Smooth muscle cell of the brain vasculature (primary cell): ENCODE measurements around the gene BCAP31.
"Not testable (repeated sequence)": the region's sequence is repeated elsewhere in the genome, so short reads cannot be mapped to it uniquely, and the experiment has no call there.

Source experiments
- DNase-seq: peaks from one replicate; pipeline ENCODE4 v3.0.0-alpha.2; 2012; ENCODE audit warnings: low read depth, low spot score

BCAP31 gene

GRCh38 chrX:153735274-153735673, 11.1 kb upstream of the BCAP31 start:
- DNase-seq = no peak

DNA sequence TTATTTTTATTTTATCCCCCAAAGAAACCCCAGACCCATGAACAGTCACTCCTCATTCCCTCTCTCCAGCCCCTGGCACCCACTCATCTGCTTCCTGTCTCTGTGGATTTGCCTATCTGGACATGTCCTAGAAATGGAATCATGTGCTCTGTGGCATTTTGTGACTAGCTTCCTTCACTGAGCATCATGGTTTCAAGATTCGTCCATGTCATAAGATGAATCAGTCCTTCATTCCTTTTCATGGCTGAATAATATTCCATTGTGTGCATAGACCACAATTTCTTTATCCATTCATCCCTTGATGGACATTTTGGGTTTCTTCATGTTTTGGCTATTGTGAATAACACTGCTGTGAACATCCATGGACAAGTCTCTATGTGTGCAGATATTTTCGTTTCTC, 10.7 kb upstream of the BCAP31 start:
- no peak for DNase-seq

DNA sequence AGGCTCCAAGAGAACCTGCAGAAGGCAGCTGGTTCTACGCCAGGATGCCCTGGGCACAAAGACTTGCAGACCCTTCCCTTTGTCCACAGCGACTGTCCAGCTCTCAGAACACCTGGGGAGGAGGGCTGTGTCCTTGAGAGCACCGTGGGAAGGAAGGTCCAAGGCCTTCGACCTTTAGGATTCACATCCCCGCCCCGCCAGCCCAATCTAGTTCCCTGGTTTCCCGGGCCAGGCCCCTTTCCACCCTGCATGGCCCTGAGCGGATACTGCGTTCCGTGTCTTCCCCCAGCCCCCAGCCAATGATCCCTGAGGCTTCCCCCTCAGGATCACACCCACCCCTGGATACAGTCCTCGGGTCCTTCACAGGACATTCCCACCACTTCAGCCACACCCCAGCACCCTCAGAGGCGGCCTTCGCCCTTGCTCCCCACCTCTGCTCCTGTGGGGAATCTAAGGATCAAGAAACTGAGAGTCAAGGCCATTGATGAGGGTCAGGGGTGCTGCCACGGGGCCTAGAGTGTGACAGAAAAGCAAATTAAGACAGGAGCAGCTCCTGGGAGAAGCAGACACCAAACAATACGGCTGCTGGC, 9.6 kb upstream of the BCAP31 start:
- DNase-seq = no peak

DNA sequence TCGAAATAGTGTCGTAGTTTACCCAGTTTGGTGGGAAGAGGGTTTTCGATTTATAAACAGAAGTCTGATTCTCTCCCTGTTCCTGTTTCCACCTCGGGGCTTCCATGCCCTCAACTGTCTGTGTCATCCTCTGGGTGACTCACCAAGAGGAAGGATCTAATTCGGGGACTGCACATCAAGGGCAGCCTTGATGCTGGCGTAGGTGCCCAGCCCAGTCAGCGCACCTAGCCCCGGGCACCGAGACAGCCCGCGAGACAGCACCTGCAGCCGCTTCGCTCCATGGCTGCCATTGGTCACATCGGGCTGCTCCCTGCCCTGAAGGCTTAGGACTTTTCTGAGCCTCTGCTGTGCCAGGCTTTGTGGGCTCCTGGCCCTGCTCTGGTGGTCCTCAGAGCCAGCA, 8.2 kb upstream of the BCAP31 start:
- DNase-seq = no peak

DNA sequence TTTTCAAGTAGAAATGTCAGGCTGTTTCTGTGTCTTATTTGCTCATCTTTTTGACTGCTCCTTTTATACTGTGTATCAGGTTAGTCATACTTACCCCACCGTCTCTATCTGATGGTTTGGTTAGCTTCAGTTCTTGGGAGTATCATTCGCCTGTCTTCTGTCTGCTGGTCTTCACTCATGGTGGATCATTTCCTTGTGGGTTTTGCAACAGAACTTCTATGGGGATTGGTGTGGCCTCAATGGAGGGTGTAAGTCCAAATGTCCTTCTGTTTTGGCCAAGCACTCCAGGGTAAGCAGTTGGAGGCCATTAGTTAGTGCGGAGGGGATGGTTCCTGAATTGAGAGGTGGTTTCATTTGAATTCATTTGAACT, 7.6 kb upstream of the BCAP31 start:
- no peak for DNase-seq

GRCh38 chrX:153731117-153731844, 7.1 kb upstream of the BCAP31 start:
- DNase-seq = no peak

DNA sequence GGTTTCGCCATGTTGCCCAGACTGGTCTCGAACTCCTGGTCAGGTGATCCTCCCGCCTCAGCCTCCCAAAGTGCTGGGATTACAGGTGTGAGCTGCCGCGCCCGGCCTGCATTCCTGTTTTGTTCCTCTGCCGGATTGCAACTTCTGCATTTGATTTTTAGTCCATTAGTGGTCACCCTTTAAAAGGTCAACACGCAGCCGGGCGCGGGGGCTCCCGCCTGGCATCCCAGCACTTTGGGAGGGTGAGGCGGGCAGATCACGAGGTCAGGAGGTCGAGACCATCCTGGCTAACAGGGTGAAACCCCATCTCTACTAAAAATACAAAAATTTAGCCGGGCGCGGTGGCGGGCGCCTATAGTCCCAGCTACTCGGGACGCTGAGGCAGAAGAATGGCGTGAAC, 5.9 kb upstream of the BCAP31 start:
- DNase-seq = not testable (repeated sequence)

DNA sequence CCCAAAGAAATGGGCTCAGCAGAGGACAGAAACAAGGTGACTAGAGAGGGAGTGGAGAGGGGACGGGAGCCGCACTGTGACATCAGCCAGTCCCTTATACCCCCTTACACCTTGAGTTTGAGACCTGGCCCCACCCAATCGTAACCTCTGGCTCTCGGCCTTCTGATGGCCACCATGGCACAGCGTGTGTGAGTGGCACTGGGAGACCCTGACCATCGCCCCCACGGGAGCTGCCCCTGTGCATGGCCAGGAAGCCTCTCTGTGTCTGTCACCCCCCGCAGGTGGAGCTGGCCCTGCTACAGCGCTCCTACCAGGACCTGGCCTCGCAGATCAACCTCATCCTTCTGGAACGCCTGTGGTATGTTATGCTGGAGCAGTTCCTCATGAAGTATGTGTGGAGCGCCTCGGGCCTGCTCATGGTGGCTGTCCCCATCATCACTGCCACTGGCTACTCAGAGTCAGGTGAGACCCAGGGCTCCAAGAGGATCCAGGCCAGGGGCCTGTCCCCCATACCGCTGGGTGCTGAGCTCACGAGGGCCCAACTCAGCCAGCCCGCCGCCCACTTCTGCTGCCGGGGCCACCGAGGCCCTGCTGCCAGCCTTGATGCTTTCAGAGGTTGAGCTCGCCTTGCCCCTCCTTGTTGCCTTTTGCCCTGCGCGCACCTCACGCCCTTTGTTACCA, 4.9 kb upstream of the BCAP31 start:
- no peak for DNase-seq

DNA sequence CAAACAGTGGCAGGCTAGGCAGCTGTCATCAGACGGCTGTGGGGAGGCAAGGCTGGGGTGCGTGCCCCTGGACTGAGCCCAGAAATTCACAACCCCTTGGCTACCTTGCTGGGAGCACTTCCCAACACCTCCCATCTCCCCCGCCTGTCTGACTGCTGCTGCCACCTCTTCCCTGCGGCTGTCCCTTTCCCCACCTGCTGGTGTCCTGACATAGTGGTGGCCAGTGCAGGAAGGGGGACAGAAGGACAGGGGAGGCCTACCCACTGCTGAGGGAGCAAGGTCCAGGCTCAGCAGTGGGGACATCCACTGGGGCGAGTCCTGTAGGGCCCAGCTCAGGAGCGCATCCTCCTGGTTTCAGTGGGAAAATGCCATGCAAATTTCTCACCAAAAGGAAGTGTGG, 3.9 kb upstream of the BCAP31 start:
- DNase-seq = no peak

GRCh38 chrX:153727123-153727931, 3.1 kb upstream of the BCAP31 start:
- no peak for DNase-seq

DNA sequence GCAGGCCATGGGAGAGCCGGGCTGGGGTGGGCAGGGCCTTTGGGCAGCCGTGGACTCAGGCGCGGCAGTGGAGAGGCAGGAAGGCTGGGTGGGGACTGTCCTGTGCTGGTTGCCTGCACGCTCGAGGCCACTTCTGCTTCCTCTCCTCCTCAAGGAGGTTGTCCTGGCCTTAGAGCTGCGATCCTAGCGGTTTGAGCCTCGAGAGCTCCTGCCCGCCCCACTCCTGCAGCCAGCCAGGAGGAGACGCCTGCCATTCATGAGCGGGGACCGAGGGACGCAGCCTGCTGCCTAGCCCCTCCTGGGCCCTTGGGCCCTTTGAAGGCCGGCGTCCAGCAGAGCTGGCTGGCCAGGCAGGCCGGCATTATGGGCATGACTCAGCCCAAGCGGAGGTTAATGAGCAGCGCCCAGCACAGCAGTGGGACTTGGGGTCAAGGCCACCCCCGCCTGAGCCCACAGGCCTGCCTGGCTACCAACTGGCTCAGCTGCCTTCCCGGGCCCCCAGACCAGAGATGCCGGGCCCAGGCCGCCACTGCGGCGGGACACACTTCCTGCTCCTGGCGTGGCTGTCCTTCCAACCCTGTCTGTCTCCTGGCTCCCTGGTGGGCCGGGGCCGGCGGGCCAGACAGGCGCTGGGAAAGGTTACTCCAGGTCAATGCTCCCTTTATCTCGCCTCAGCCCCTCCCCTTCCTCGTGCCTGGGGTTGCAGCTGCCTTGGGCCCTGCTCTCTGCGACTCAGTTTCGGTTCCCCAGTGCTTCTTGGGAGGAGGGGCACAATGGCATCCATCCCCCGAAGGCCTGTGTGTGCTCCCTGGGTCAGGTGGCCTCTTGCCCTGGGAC, 2.3 kb upstream of the BCAP31 start:
- no peak for DNase-seq

DNA sequence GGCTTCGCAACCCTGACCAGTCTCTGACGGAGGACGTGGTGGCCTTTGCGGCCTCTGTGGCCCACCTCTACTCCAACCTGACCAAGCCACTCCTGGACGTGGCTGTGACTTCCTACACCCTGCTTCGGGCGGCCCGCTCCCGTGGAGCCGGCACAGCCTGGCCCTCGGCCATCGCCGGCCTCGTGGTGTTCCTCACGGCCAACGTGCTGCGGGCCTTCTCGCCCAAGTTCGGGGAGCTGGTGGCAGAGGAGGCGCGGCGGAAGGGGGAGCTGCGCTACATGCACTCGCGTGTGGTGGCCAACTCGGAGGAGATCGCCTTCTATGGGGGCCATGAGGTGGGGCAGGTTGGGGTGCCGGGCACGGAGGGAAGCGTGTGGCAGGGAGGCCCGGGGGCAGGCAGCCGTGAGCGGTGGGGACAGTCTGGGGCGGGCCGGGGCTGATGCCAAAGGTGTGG, 1.7 kb upstream of the BCAP31 start:
- no peak for DNase-seq

DNA sequence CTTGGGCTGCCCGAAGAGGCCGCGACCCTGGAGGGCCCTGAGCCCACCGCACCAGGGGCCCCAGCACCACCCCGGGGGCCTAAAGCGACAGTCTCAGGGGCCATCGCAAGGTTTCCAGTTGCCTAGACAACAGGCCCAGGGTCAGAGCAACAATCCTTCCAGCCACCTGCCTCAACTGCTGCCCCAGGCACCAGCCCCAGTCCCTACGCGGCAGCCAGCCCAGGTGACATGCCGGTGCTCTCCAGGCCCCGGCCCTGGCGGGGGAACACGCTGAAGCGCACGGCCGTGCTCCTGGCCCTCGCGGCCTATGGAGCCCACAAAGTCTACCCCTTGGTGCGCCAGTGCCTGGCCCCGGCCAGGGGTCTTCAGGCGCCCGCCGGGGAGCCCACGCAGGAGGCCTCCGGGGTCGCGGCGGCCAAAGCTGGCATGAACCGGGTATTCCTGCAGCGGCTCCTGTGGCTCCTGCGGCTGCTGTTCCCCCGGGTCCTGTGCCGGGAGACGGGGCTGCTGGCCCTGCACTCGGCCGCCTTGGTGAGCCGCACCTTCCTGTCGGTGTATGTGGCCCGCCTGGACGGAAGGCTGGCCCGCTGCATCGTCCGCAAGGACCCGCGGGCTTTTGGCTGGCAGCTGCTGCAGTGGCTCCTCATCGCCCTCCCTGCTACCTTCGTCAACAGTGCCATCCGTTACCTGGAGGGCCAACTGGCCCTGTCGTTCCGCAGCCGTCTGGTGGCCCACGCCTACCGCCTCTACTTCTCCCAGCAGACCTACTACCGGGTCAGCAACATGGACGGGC, 1.0 kb upstream of the BCAP31 start:
- DNase-seq = no peak

- DNase-seq = no peak
These were observed 586 bp downstream of the BCAP31 start for GRCh38 chrX:153723351-153724251.

DNA sequence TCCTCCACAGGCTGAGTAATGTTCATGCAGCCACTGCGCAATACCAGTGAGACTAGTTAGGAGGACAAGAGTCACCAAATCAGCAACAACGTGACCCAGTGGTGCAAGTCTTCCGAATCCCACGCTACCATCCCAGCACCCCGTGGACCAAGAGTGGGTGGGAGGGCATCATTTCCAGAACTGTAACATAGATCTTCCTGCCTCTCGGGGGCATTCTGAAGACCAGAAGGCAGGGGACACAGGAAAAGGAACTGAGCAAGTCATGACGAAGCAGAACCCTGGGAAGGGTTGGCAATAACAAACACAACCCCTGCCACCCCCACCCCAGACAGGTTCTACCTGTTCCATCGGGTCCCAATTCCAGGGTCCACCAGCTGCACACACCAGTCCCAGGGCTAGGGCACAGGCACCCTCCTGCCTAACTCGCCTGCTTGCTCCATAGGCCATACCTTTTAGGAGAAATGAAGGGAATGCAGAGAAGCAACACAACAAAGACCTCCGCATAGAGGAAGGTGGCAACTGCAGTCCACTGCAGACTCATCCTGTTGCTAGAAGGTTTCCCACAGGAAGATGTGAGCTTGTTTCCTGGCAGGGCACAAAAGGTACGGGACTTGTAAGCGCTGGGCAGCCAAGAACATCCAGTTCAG, 1.4 kb downstream of the BCAP31 start:
- DNase-seq = no peak

DNA sequence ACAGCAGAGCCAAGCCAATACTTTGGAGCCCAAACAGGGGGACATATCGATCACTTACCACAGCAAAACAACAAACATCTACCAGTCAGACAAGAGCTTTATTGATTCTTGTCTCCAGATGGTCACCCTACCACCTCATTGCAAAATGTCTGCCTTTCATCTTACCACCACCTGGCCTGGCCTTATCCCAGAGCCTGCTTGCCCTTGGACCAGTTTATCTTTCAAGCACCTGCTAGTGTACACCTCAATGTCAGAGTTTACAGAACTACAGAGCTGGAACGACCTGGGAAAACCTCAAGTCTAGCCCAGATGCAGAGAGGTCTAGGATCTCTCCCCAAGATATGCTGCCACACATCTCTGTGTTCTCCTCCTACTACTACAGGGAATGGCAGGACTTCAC, 4.5 kb downstream of the BCAP31 start:
- DNase-seq = no peak

DNA sequence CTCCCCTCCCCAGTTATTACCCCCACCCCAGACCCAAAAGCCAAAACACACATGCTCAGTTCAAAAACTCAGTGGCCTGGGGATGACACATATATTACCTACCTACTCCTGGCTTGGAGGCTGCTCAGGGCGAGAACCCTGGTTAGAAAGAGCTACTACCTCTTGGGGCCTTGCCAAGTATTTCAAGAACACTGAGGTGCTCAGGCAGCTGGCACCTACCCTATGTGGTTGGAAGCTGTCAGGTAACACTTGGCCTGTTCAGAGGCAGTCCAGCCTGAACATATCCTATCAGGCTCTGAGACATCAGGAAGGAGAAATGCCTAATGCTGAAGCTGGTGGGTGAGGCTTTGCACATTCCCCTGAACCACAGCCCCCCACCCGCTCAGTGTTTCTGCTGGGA, 4.9 kb downstream of the BCAP31 start:
- no peak for DNase-seq

DNA sequence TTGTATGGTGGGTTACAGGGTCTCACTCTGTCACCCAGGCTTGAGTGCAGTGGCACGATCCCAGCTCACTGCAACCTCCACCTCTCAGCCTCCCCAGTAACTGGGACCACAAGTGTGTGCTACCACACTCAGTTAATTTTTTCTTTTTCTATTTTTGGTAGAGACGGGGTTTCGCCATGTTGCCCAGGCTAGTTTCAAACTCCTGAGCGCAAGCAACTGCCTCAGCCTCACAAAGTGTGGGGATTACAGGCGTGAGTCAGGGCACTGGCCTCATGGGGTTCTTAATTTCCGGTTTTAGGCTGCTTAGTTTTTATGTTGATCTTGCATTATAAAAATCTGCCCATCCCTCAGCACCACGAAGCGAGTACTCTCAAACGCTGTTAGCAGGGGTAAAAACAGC, 6.7 kb downstream of the BCAP31 start:
- no peak for DNase-seq

- DNase-seq = no peak
These were observed 9.9 kb downstream of the BCAP31 start for GRCh38 chrX:153714256-153714655.
